CD1c-positive myeloid dendritic cell (primary cell): Measurements from ENCODE around the gene WSCD2.

ENCODE experiments used
- DNase-seq: peaks from one replicate; pipeline ENCODE4 v3.0.0-alpha.2; 2016; ENCODE audit errors: extremely low spot score

Gene WSCD2

DNA sequence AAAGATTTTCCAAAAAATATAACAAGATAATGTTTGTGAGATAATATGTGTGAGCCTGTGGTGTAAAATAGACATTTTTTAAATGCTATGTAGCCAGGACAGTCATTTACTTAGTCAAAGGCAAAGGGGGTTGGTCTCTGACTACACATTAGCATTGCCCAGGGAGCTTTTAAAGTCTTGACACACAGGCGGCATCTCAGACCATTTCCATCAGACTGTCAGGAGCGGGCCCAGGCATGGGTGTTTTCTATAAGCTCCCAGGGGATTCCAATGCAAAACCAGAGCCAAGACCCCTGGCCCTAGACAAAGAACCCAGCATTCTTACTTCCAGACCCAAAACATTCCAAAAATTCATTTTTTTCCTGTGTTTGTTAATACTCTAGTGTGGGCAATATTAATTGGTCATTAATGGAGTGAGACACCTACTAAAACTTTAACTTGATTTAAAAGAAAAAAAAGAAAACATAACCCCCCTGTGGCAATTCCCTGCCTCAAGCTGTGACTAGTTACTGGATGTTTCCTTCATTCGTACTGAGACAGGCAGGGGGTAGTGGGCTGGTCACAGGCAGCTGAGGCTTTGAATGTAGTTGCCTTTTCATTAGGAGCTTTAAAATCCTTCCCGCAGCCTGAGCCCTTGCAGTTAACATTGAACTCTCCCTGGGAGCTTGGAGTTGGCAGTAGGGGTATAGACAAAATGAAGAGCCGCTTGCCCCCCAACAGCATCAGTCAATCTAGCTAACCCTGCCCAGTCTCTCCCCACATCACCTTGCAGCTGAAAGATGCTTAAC, 106.3 kb downstream of the WSCD2 start:
- DNase-seq = no peak

GRCh38 chr12:108235985-108236263, 106.8 kb downstream of the WSCD2 start:
- DNase-seq = no peak

GRCh38 chr12:108236366-108236765, 107.3 kb downstream of the WSCD2 start:
- DNase-seq = no peak

DNA sequence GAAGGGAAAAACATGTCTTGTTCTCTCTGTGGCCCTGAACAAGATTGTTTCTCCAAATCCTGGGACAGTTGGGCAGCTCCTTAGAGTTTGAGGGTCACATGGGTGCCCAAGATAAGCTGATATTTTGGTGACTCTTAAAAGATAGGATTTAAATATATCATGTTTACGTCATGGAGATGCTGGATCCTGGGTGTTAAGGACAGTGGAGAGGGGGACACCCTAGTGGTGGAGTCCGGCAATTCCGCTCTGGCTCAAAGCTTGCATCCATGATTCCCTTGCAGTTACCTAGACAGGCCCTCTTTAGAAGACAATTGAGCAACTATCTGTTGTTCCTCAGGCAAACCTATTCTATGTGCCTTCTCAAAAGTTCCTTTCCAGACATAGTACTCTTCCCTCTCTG, 108.2 kb downstream of the WSCD2 start:
- DNase-seq = no peak

DNA sequence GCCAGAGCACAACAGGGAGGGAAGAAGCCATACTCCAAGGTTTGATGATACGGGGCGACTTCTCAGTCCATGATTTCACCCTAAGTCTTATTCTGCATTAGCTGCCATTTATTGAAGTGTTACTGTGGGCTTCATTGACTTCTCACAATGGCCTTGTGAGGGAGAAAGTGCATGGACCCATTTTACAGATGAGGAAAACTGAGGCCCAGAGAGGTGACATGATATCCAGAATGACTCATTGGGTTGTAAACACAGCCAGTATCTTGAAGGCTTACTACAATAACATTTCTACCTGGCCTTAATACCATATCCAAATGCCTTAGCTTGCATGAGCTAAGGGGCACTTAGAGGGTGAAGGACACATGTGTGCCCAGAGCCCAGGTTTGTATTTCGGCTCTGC, 109.4 kb downstream of the WSCD2 start:
- no peak for DNase-seq

DNA sequence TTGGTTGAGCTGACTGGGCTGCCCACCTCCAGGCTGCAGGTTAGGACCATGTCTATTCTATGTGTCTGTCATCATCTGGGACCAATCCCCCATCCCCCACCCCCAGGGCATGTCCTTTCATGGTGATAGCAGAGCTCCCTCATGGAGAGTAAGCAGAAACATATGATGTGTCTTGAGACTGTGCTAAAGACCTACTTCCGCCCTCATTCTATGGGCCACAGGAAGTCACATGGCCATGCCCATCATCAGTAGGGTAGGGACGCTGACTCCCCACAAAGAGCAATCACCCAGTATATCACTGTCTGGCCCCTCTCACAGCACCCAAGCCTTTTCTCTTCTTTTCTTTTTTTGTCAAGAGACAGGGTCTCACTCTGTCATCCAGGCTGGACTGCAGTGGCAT, 110.3 kb downstream of the WSCD2 start:
- no peak for DNase-seq

DNA sequence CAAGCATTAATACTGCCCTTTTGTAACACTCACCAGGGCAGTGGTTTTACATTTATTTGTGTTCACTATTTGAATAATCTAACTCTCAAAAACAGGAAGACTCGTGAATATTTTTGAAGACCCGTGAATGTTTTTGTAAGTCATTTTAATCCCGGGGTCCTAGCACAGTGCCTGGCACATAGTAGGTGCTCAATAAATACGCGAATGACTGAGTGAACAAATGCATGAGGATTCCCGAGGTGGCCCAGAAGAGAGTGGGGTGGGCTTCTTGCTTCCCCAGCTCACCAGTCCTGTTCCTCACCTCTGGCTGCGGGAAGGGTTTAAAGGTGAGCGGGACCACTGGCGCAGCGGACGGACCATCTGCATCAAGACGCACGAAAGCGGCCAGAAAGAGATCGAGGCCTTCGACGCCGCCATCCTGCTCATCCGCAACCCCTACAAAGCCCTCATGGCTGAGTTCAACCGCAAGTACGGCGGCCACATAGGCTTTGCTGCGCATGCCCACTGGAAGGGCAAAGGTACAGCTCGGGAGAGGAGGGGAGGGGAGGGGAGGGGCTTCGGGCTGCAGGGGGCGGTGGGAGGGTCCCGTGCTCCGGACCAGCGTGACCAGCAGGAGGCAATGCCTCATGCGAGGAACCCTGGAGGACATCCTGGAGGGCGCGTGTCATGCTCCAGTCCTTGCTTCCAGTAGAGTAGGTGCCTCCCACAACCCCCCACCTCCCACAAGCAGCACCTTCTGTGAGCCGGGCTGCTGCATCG, 111.1 kb downstream of the WSCD2 start:
- DNase-seq = no peak

DNA sequence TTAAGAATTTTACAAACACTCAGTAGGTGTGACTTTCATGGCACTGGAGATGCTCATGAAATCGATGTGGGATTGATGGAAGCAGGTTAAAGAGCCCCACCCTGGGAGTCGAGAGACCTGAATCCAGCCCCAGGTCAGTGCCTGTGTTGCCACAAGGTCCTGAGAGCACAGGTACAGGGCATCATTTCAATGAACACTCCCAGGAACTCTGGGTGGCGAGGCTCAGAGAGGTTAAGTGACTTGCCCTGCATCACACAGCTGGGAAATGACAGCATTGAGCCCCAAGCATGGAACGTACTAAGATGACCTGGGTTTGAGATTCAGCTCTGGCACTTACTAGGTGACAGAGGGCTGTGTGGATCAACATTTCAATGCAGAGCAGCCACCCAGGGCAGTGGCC, 111.8 kb downstream of the WSCD2 start:
- no peak for DNase-seq

DNA sequence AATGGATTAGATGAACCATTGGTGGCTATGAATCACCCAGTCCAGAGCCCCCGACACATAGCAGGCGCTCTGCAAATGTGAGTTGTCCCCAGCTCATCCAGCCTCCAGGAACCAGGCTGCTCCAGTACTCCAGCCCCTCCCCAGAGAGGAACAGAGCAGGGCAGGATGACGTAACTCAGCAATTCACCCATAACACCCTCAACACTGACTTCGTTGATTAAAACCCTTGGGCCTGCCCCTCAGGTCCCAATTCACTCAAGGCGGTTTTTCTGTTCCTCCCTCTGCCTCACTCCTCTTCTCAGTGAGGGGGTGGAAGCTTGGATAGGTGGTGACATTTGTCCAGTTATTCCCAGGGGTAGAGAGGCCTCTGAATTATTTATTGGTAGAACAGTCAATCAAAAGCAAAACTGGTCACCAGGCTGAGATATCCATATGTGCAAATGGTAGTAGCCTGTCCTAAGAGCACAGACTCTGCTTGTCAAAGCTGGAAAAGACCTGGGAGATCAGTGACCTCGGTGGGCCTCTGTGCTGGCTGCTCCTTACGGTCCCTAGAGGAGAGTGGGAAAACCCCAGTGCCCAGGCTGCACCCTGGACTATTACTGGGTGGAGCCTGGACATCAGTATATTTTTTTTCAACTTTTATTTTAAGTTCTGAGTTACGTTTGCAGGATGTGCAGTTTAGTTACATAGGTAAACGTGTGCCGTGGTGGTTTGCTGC, 113.1 kb downstream of the WSCD2 start:
- no peak for DNase-seq

- DNase-seq = no peak
These were observed 118.0 kb downstream of the WSCD2 start for GRCh38 chr12:108247130-108247529.

GRCh38 chr12:108248011-108248410, 118.9 kb downstream of the WSCD2 start:
- no peak for DNase-seq

- no peak for DNase-seq
These were observed 123.4 kb downstream of the WSCD2 start for GRCh38 chr12:108252523-108252922.

GRCh38 chr12:108253540-108253939, 124.5 kb downstream of the WSCD2 start:
- no peak for DNase-seq

GRCh38 chr12:108254030-108254429, 124.9 kb downstream of the WSCD2 start:
- DNase-seq = no peak

DNA sequence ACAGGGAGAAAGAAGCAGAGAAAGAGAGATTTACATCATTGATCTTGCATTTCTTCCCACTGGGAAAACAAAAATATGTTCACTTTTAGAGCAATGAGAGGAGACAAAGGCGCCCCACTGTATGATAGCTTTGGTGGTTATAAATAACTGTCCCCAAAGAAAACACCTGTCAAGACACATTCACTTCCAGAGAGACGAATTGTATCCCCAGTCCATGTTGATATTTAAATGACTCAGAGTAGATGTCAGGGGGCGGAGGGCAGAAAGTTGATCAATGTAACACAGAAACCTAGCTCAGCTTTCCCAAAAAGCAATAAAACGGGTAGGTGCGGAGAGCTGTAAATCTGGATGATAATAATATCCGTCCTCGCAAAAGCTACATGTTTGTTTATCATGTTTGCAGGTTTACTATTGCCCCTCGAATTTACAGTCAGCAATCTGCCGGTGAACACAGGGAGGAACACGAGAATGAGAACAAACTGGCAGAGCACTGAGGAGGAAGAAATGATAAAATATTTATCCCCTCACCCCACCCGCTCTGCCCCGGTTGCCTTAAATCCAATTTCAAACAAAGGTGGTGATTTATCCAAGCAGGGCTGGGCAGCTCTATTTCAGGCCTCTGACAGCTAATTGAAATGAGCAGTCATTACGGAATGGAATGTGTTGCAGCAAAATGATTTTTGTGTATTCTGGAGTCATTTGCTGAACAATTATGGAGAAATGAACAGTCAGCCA, 125.6 kb downstream of the WSCD2 start:
- DNase-seq = no peak

DNA sequence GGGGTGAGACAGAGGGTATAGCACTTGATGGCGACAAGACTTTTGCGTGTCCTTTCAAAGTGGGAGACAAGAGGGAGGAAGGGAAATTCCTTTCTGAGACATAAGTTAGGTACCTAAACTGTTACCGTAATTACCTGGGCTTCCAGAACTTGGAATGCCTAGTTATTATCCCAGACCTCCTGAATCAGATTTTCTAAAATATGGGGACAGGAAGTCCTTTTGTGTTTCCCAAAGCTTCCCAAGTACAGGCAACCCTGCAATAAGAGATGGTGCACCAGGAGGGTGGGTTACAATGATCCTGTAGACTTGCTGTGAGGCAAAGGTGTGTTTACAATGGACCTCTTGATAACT, 126.1 kb downstream of the WSCD2 start:
- no peak for DNase-seq

- no peak for DNase-seq
These were observed 127.9 kb downstream of the WSCD2 start for GRCh38 chr12:108257004-108257403.

DNA sequence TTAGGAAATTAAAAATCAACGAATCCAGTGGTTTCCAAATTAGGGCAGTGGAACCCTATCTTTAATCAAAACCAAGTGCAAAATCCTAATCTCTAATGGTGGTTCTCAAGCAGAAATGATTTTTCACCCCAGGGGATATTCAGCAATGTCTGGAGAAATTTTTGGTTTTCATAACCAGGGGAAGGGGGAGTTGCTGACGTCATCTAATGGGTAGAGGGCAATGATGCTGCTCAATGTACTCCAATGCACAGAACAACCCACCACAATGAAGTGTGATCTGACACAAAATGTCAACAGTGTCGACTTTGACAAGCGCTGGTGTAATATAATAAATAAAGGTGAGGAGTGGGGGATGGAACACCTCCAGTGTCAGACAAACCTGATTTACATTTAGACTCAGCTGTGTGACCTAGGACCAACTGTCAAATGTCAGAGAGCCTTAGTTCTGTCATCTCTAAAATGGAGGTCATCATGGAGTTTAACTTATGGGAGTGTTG, 128.6 kb downstream of the WSCD2 start:
- DNase-seq = no peak

DNA sequence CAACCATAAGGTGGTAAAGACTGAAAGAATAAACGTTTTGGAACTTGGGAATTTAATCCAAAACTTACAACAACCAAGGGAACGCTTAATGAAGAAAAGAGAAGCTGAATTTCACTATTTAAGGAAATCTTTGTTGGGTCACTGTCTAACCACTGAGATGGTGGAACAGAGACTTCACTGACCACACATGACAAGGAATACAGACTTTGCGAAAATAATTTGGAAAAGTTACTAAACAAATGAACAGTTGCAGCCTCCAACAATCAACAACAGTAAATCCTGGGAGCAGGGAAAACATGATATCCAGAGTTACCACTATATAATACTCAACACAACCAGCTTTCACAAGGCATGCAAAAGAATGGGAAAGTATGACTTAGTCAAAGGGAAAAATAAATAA, 131.0 kb downstream of the WSCD2 start:
- no peak for DNase-seq

DNA sequence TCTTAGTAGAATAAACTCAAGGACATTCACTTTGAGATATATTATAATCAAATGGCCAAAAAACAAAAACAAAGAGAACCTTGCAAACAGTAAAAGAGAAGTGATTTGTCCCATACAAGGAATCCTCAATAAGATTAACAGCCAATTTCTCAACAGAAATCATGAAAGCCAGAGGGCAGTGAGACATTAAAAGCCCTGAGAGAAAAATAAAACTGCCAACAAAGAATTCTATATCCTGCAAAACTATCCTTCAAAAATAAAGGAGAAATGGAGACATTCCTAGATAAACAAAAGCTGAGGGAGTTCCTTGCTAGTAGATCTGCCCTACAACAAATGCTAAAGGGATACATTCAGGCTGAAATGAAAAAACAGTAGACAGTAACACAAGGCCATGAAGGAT, 131.9 kb downstream of the WSCD2 start:
- no peak for DNase-seq

- DNase-seq = no peak
These were observed 136.4 kb downstream of the WSCD2 start for GRCh38 chr12:108265505-108265904.

DNA sequence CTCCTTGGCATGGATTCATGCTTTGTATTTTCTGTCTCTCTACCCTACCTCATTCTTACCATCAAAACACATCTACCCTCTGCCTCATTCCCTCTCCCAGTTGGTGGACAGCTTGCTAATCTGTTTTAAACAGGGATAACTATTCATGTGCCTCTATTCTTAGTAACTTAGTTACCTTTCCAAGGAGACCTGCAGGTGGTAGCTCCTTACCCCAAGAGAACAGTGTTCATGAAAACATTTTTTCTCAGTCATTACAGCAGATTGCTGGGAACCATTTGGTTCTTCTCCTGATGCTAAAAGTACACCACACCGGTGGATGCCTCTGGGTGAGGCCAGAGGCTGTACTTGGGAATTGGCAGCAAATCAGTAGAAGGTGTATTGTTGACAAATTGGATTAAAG, 137.0 kb downstream of the WSCD2 start:
- DNase-seq = no peak
